HL-60 (cell line): Measurements from ENCODE around the gene DDX47.

Experiments used
- DNase-seq, 2 experiments: peaks; one replicate each; pipeline ENCODE4 v3.0.0-alpha.2; 2010 to 2020; ENCODE audit warnings: low read depth in 1 of 2, low spot score in 1 of 2
- H3K27ac ChIP-seq: fragments of 250-450 bp; sonication (Bioruptor Pico); replicated peaks from 2 replicates; pipeline ENCODE4 v1.5.1; 2020; ENCODE audit warnings: mild to moderate bottlenecking, moderate library complexity
- H3K27me3 ChIP-seq: fragments of 250-450 bp; sonication (Bioruptor Pico); 2 replicates; pipeline ENCODE4 v1.5.1; 2021; ENCODE audit warnings: mild to moderate bottlenecking, moderate library complexity; ENCODE audit not compliant: insufficient read depth, poor library complexity, severe bottlenecking
- H3K4me3 ChIP-seq: replicated peaks from 2 replicates; pipeline ENCODE4 v1.5.1; 2011; ENCODE audit warnings: mild to moderate bottlenecking, control low read depth, low read length; ENCODE audit not compliant: insufficient read depth
- CTCF ChIP-seq: IDR thresholded peaks from one replicate; pipeline ENCODE4 v1.5.1; 2011; ENCODE audit warnings: low read length, control low read depth, inconsistent platforms; ENCODE audit not compliant: insufficient read depth
- GABPA ChIP-seq: IDR thresholded peaks from 2 replicates; pipeline ENCODE4 v1.6.1; 2012; ENCODE audit warnings: low read depth
- POLR2AphosphoS5 ChIP-seq: IDR thresholded peaks from 2 replicates; pipeline ENCODE4 v1.6.1; 2012; ENCODE audit warnings: low read depth
- SPI1 ChIP-seq: IDR thresholded peaks from 2 replicates; pipeline ENCODE4 v1.6.1; 2012; ENCODE audit warnings: low read depth, mild to moderate bottlenecking, borderline replicate concordance
- TF ChIP-seq, protein P1 (sequence below): IDR thresholded peaks from 2 replicates; pipeline ENCODE4 v1.6.1; 2012; ENCODE audit warnings: low read depth; ENCODE audit not compliant: insufficient replicate concordance

DDX47 gene

DNA sequence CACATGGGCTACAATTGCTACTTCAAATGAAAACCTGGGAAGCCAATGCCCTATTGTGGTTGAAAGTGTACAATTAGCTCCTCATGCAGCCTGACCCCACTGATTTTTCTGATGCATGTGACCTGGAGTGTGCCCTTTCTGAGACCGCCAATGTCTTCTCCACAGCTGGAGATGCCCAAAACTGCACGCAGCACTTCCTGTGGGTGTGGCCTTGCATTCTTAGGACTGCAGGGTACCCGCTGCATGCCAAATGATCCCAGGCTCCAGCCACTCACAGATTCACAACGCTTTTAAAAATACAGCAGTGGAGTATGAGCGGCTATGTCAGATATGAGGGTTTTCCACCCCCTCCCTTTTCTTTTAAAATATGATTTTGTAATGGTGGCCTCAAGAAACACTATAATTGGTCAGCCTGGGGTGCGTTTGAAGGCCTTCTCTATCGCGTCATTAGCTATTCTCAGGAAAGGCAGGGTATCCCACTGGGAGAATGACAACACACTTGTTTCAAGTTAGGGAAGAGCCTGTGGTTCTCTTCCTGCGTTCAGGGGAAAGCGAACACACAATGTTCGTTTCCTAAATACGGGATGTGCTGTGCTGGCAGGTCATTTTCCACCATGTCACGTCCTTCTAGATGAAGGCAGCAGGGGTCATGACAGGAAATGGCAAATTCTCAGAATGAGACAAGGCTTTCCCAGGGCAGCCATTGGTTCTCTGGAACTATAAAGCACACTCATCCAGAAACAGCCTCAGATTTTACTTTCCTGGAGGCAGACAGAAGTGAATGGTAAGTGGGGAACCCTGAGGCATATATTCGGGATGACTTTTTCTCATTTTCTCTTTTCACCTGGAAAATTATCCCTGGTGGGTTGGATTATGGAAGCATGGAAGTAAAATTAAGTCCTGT lies 28.0 kb upstream of the DDX47 start, which contains the start of gene APOLD1:
APOLD1 (plus strand) TSS at position 749 of the 904 bp plus-strand sequence; CDS start at position 782, 33 bp downstream.
- Histone ChIP-seq H3K27me3 (no peaks in the 10 kb centered on the region), H3K27ac (no peak within 1 kb of the TSS), H3K4me3 (peak within 1 kb of the TSS; percentile 55)
- TF ChIP-seq, protein P1, sequence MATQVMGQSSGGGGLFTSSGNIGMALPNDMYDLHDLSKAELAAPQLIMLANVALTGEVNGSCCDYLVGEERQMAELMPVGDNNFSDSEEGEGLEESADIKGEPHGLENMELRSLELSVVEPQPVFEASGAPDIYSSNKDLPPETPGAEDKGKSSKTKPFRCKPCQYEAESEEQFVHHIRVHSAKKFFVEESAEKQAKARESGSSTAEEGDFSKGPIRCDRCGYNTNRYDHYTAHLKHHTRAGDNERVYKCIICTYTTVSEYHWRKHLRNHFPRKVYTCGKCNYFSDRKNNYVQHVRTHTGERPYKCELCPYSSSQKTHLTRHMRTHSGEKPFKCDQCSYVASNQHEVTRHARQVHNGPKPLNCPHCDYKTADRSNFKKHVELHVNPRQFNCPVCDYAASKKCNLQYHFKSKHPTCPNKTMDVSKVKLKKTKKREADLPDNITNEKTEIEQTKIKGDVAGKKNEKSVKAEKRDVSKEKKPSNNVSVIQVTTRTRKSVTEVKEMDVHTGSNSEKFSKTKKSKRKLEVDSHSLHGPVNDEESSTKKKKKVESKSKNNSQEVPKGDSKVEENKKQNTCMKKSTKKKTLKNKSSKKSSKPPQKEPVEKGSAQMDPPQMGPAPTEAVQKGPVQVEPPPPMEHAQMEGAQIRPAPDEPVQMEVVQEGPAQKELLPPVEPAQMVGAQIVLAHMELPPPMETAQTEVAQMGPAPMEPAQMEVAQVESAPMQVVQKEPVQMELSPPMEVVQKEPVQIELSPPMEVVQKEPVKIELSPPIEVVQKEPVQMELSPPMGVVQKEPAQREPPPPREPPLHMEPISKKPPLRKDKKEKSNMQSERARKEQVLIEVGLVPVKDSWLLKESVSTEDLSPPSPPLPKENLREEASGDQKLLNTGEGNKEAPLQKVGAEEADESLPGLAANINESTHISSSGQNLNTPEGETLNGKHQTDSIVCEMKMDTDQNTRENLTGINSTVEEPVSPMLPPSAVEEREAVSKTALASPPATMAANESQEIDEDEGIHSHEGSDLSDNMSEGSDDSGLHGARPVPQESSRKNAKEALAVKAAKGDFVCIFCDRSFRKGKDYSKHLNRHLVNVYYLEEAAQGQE: no peak
- no peak for DNase-seq

DNA sequence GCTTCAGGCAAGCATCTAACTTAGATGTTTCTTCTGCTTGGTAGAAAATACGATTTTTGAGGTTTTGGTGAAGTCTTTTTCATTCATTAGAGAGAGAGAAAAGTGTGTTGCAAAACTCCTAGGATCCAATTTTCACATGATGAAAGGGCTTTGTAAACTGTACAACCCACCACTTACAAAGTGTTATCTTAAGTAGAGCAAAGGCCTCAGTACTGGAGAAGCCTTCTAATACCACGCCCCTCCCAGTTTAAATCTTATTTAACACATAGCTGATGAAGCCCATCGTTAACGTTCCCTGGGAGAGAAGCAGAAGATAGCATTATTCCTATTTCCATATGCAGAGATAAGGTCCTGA lies 26.8 kb upstream of the DDX47 start:
- no peak for DNase-seq
- no peaks in the 10 kb centered on the region for H3K27me3 ChIP-seq
- peak overlapping the region; percentile 55 for H3K4me3 ChIP-seq
- H3K27ac ChIP-seq: peak overlapping the region; percentile 63
- TF ChIP-seq, protein P1: no peak
- TF ChIP-seq SPI1 (no peak), POLR2AphosphoS5 (no peak), CTCF (no peak), GABPA (no peak)

GRCh38 chr12:12786706-12787601 lies 26.2 kb upstream of the DDX47 start:
- H3K4me3 ChIP-seq: peak overlapping the region; percentile 55
- peak overlapping the region; percentile 63 for H3K27ac ChIP-seq
- DNase-seq: peak; percentile 63 to 71
- no peaks in the 10 kb centered on the region for H3K27me3 ChIP-seq
- peak; percentile 74 for TF ChIP-seq POLR2AphosphoS5
- TF ChIP-seq SPI1: no peak

DNA sequence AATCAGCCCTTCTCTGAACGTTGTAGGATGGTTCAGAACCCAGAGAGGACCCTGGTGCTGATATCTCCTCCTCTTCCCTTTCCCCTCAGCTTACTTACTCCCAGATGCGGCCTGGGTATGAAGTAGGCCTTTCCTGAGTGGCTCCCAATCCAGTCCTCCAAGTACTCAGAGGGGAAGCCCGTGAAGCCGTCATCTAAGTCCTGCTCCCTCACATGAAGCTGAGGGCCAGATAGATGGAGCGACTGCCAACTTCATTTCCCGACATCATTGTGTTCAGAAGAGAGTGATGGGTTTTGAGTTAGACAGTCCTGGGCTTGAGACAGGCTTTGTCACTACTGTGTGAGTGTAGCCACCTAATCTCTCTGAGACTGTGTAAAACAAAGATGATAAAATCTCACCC lies 25.0 kb upstream of the DDX47 start:
- H3K27me3 ChIP-seq: no peaks in the 10 kb centered on the region
- no peak for DNase-seq
- H3K4me3 ChIP-seq: no peak overlapping the region
- TF ChIP-seq SPI1 (no peak), POLR2AphosphoS5 (no peak), CTCF (no peak), GABPA (no peak)
- TF ChIP-seq, protein P1: no peak
- no peak overlapping the region for H3K27ac ChIP-seq
